GM19468 (cell line): Measurements from ENCODE around the gene GRK7.
"Not testable (repeated sequence)": the region's sequence is repeated elsewhere in the genome, so short reads cannot be mapped to it uniquely, and the experiment has no call there.

ENCODE experiments used
- ATAC-seq: cut with Tn5 transposase; IDR thresholded peaks from one replicate; pipeline ENCODE4 v1.9.1; 2021; ENCODE audit warnings: mild to moderate bottlenecking, moderate library complexity, moderate number of reproducible peaks; ENCODE audit not compliant: unreplicated experiment; ENCODE audit errors: extremely low read depth

GRK7 gene

DNA sequence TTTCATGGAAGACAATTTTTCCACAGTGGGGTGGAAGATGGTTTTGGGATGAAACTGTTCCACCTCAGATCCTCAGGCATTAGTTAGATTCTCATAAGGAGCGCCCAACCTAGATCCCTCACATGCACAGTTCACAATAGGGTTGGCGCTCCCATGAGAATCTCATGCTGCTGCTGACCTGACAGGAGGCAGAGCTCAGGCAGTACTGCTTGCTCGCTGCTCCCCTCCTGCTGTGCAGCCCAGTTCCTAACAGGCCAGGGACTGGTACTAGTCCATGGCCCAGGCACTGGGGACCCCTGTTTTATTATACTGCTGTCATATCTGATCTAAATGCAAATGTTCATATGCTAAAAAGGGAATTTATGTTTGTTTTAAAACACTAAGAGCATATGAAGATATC is 9.8 kb upstream of the GRK7 start:
- ATAC-seq = no peak

DNA sequence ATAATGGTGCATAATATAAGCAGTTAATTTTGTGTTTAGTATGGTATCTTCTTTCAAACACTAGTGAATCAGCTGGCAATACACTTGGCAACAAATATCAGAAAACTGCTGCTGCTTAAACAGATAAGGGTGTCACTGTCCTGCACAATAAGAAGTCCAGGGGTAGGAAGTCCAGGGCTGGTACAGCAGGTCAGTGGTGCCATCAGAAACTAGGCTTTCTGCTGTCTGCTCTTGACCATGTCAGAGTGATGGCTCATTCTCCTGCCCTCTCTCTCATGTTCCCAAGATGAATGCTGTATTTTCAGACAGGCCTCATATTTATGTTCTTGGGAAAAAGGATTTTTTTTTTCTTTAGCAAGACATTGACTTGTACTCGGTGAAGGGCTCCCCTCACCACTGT is 9.2 kb upstream of the GRK7 start:
- no peak for ATAC-seq

GRCh38 chr3:141762552-141762951 is 656 bp upstream of the GRK7 start:
- not testable (repeated sequence) for ATAC-seq

GRCh38 chr3:141764045-141764444 is 837 bp downstream of the GRK7 start:
- no peak for ATAC-seq

- ATAC-seq = no peak
Measured at GRCh38 chr3:141764465-141764864, 1.3 kb downstream of the GRK7 start.

DNA sequence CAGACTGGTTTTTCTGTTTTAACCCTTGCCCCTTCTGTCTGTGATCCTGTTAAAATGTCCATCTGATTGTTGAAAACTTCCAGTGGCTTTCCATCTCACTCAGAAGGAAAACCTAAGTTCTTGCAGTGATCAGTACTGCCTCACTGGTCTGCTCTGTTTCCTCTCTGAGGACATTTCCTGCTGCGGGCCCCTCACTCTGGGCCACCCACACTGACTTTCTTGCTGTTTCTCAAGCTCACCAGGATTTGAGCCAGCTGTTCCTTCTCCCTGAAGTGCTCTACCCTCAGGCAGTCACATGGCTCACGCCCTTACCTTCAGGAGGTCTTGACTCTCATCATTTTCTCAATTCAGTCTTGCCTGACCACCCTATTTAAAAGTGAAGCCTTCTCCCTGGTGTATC is 1.8 kb downstream of the GRK7 start:
- ATAC-seq = no peak

DNA sequence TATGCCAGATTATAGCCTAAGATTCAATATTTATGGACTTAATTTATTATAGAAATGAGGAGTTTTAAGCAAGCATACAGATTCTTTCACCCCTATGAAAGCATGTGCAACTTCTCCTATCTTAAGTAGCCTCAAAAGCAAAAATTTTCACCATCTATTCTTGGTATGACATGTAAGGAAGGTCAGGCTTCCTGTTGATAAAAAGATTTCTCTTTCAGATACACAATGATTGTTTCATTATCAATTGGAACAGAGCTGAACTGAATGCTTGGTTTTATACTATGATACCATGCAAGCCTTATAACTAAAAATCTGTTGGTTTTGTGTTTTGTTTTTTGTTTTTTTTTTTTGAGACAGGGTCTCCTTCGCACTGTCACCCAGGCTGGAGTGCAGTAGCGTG is 3.9 kb downstream of the GRK7 start:
- no peak for ATAC-seq

- ATAC-seq = no peak
Measured at GRCh38 chr3:141769221-141769894, 6.2 kb downstream of the GRK7 start.

DNA sequence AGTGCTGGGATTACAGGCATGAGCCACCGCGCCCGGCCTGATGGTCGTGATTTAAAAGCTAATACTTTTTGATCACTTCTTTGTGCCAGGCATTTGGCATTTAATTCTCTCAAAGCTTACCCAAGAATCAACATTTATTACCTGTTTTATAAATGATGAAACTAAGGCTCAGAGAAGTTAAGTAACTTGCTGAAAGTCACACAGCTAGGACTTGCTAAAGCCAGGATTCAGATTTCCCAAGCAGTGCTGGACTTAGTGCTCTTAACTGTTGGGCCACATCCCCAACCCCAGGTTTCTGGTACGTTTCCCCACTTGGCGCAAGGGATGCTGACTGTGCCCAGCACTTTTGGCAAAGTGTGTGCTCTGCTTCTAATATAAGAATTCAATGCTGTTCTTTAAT is 10.5 kb downstream of the GRK7 start:
- ATAC-seq = no peak

GRCh38 chr3:141776376-141776775 is 13.2 kb downstream of the GRK7 start:
- ATAC-seq = no peak

GRCh38 chr3:141776885-141777284 is 13.7 kb downstream of the GRK7 start:
- no peak for ATAC-seq

GRCh38 chr3:141777957-141778813 is 15.0 kb downstream of the GRK7 start:
- no peak for ATAC-seq

DNA sequence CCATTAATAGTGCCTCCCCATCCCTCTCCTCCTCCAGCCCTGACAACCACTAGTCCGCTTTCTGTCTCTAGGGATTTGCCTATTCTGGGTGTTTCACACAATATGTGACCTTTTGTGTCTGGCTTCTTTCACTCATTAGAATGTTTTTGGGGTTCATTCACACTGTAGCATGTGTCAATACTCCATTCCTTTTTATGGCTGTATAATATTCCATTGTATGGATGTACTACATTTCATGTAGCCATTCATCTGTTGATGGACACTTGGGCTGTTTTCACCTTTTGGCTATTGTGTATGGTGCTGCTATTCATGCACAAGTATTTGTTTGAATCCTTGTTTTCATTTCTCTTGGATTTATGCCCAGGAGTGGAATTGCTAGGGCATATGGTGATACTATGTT is 16.5 kb downstream of the GRK7 start:
- ATAC-seq = no peak

GRCh38 chr3:141782386-141782932 is 19.3 kb downstream of the GRK7 start:
- no peak for ATAC-seq

DNA sequence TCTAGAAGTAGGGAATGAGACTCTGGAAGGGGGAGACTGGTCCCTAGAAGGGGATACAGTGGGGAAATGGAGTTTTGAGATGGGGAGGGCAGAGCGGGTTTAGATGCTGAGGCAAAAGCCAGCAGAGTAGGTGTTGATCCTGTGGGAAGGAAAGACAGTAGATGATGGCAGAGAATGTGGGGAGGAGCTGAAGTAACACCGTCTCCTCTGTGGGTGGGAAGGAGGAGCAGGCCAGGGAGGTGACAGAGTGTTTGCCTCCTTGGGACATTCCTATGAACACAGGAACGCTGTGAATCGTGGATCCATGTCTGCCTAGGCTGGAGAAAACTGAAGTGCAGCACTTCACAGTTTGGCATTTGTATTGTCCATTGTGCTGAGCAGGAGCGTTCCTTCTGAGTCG is 20.4 kb downstream of the GRK7 start:
- no peak for ATAC-seq

DNA sequence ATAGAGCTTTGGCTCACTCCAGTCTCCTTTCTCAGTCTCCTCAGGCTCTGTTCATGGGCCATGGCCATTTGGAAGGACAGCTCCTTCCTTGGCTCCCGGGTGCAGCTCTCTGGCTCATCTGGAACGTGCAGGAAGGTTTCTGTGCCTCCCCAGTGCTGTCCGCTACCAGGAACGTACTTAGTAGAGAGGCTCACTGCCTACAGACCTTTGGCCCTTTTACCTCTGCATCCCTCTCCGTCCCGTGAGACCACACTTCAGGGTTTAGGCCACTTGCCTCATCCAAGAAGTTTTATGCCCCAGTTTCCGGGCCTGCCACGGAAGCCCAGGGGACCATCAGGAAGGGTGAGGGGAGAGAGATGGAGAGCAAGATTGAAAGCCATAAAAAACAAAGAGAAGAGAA is 20.9 kb downstream of the GRK7 start:
- no peak for ATAC-seq

DNA sequence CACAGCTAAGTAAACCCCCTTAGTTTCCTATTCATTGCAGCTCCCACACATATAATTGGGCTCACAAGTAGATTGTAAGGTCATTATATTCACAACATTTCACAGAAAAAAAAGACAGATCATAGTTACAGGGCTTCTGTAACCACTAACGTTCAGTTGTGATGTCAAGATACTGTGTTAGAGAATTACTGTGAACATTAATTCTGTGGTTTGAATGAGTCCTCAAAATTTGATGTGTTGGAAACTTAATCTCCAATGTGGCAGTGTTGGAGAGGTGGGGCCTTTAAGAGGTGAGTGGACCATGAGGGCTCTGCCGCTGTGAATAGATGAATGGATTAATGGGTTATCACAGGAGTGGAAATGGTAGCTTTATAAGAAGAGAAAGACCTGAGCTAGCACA is 21.3 kb downstream of the GRK7 start:
- no peak for ATAC-seq

DNA sequence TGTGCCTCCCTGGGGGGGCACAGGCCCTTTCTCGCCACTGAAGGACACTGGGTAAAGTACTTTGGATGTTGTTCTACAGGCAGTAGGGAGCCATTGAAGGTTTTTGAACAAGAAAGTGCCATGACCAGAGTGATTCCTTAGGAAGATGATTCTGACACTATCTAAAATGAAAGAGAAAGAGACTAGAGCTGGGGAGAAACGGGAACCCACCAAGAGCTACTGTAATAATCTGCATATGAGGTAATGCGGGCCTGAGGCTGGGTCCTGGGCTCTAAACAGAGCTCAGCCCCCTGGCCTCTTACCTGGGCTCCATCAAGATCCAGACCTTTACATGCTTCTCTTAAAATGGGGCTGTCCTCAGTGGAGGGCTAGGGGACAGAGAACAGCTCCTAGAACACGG is 24.9 kb downstream of the GRK7 start:
- ATAC-seq = no peak

GRCh38 chr3:141788750-141789149 is 25.5 kb downstream of the GRK7 start:
- ATAC-seq = not testable (repeated sequence)

DNA sequence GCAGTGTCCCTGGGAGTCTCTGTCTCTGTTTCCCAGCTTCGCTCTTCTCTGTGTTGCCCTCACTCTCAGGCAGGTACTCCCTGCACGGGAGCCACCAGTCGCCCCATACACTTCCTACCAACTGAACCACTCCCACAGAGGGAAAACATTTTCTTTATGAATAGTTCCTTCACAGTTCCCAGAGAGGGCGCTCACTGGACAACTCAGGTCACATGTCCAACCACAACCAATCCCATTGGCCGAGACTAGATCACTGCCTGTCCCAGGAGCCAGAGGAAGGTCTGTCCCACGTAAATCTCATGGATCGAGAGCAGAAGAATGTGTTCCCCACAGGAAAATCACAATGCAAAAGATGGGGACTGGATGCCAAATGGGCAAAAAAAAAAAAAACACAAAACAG is 26.1 kb downstream of the GRK7 start:
- ATAC-seq = no peak

DNA sequence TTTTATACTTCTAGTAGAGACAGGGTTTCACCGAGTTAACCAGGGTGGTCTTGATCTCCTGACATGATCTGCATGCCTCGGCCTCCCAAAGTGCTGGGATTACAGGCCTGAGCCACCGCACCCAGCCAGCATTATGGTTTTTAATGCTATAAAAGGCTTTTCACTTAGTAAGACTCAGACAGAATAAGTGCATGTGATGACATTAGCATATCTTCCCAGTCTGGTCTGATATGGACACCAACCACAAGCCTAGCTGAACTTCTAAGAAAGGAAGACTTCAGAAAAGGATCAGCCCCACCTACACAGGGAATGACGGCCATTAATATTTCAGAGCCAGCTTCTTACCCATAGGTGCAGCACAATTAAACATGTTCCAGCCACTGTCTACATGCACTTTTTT is 27.0 kb downstream of the GRK7 start:
- ATAC-seq = no peak
